HG03432 (cell line): Measurements from ENCODE around the gene SDK2.
"Not testable (repeated sequence)": the region's sequence is repeated elsewhere in the genome, so short reads cannot be mapped to it uniquely, and the experiment has no call there.

Source experiments
- ATAC-seq: cut with Tn5 transposase; IDR thresholded peaks from one replicate; pipeline ENCODE4 v1.9.1; 2021; ENCODE audit warnings: mild to moderate bottlenecking, moderate library complexity; ENCODE audit not compliant: unreplicated experiment

The SDK2 gene

GRCh38 chr17:73466704-73467433, 177.4 kb downstream of the SDK2 start:
- no peak for ATAC-seq

- ATAC-seq, result no peak
Measured at GRCh38 chr17:73465953-73466230, 178.4 kb downstream of the SDK2 start.

GRCh38 chr17:73465130-73465952, 178.9 kb downstream of the SDK2 start:
- no peak for ATAC-seq

GRCh38 chr17:73464447-73464846, 179.8 kb downstream of the SDK2 start:
- no peak for ATAC-seq

GRCh38 chr17:73463821-73464220, 180.4 kb downstream of the SDK2 start:
- ATAC-seq, result no peak

- ATAC-seq, result no peak
Measured at GRCh38 chr17:73462823-73463222, 181.4 kb downstream of the SDK2 start.

GRCh38 chr17:73459980-73460379, 184.3 kb downstream of the SDK2 start:
- no peak for ATAC-seq

- ATAC-seq, result no peak
Measured at GRCh38 chr17:73455767-73456166, 188.5 kb downstream of the SDK2 start.

- no peak for ATAC-seq
Measured at GRCh38 chr17:73455050-73455687, 189.1 kb downstream of the SDK2 start.

GRCh38 chr17:73453494-73453893, 190.8 kb downstream of the SDK2 start:
- not testable (repeated sequence) for ATAC-seq

- ATAC-seq, result no peak
Measured at GRCh38 chr17:73453090-73453489, 191.2 kb downstream of the SDK2 start.

GRCh38 chr17:73452009-73452408, 192.2 kb downstream of the SDK2 start:
- ATAC-seq, result no peak

GRCh38 chr17:73447319-73447718, 196.9 kb downstream of the SDK2 start:
- no peak for ATAC-seq

- ATAC-seq, result no peak
Measured at GRCh38 chr17:73446617-73447016, 197.6 kb downstream of the SDK2 start.

- no peak for ATAC-seq
Measured at GRCh38 chr17:73445466-73445865, 198.8 kb downstream of the SDK2 start.

GRCh38 chr17:73444021-73444420, 200.2 kb downstream of the SDK2 start:
- ATAC-seq, result no peak

- ATAC-seq, result no peak
Measured at GRCh38 chr17:73439597-73439996, 204.6 kb downstream of the SDK2 start.

GRCh38 chr17:73437826-73438225, 206.4 kb downstream of the SDK2 start:
- ATAC-seq, result no peak

- no peak for ATAC-seq
Measured at GRCh38 chr17:73436954-73437353, 207.3 kb downstream of the SDK2 start.

- no peak for ATAC-seq
Measured at GRCh38 chr17:73435412-73435811, 208.8 kb downstream of the SDK2 start.

- ATAC-seq, result no peak
Measured at GRCh38 chr17:73434154-73434553, 210.1 kb downstream of the SDK2 start.

GRCh38 chr17:73433501-73433900, 210.7 kb downstream of the SDK2 start:
- no peak for ATAC-seq
